ENCODE data around the gene SF1. TPM values are rescaled to one million over a fixed set of nuclear protein-coding genes. Genes with fewer than 3 reads are reported as not detected.

Gene SF1
- total and polyA plus RNA-seq, 10 donors: 54.2 to 585 (median 443) TPM

DNA sequence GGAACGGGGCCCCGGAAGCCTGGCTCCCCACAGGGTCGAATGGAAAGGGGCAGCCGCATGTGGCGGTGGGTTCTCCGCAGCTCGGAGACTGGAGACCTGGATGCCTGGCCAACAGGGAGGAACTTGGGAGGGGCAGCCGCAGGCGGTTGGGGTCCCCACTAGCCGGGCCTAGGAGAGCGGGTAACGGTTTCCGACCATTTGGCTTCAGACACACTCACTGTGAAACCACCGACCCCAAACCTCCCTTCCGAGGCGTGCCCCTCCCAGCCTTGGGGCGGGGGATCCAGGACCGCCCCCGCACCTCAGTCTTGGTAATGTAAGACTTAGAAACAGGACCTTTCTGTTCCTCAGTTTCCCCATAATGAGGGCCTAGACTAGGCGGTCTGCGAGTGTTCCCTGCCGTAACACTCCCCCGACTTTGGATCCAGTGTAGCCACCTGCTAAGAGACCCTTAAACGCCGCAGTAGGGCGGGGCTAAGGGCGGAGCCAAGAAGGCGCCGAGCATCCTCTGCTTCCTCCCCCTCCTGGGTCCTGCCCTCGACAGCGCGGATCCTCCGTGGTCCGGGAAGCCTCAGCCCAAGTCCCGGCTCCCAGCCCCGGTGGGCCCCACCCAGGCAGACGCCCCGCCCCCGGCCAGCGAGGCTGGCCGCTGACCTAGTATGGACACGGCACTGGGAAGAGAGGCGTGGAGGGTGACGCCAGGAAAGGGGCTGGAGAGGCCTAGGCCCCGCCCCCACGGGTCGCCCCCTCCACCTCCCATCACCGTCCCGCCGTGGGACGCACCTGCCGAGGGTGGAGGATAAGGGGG is 32.6 kb downstream of the SF1 start:
- peaks cover 0 to 19% (median 5%) of the 10 kb centered on the region in 6 donors for H3K36me3 ChIP-seq
- peaks cover 27 to 96% (median 57%) of the 10 kb centered on the region in 6 donors for H3K4me1 ChIP-seq
- peak overlapping the region; percentile 30 to 96 (median 74) for H3K4me3 ChIP-seq
- peak; percentile 96 for DNase-seq
- peak in 1 of 3 donors; percentile 53 for TF ChIP-seq POLR2A (IDR thresholded peaks at IDR 0.05)
- TF ChIP-seq POLR2AphosphoS5 (IDR thresholded peaks at IDR 0.05): peak; percentile 78 to 88 (median 79)
- TF ChIP-seq, protein P1, sequence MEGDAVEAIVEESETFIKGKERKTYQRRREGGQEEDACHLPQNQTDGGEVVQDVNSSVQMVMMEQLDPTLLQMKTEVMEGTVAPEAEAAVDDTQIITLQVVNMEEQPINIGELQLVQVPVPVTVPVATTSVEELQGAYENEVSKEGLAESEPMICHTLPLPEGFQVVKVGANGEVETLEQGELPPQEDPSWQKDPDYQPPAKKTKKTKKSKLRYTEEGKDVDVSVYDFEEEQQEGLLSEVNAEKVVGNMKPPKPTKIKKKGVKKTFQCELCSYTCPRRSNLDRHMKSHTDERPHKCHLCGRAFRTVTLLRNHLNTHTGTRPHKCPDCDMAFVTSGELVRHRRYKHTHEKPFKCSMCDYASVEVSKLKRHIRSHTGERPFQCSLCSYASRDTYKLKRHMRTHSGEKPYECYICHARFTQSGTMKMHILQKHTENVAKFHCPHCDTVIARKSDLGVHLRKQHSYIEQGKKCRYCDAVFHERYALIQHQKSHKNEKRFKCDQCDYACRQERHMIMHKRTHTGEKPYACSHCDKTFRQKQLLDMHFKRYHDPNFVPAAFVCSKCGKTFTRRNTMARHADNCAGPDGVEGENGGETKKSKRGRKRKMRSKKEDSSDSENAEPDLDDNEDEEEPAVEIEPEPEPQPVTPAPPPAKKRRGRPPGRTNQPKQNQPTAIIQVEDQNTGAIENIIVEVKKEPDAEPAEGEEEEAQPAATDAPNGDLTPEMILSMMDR (IDR thresholded peaks at IDR 0.05 in 8 of 11, conservative IDR thresholded peaks at IDR 0.05 in 3 of 11): peak in 1 of 11 experiments; percentile 9
- WGBS, 5 donors: 1 to 3% (median 1%) methylated on average over 34 to 52 of the region's 52 CpGs
- intact Hi-C loops (cut with DNase I; ENCODE audit: low total_unique reads): no loop called here
- H3K9me3 ChIP-seq: no peaks in the 10 kb centered on the region
- H3K27ac ChIP-seq: peak overlapping the region; percentile 87 to 100 (median 96)
- H3K27me3 ChIP-seq (replicated peaks in 1 of 7): peaks cover 0 to 7% (median 0%) of the 10 kb centered on the region in 7 donors

DNA sequence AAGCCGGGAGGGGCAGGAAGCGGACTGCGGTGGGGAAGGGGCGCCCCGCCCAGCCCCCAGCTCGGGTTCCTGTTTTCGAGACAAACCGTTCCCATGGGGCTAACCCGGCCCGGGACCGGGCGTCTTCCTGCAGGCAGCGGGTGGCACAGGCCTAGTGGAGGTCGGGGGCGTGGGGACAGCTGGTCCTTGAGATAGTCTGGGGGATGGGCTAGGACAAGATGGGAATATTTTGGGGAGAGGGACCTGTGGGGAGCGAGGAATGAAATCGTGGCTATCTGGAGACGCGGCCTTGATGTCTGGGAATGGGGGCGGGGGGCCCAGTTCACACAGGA is 33.2 kb downstream of the SF1 start:
- peak overlapping the region; percentile 30 to 96 (median 74) for H3K4me3 ChIP-seq
- intact Hi-C loops (cut with DNase I; ENCODE audit: low total_unique reads): no loop called here
- WGBS, 5 donors: 0 to 2% (median 1%) methylated on average over 12 to 20 of the region's 20 CpGs

DNA sequence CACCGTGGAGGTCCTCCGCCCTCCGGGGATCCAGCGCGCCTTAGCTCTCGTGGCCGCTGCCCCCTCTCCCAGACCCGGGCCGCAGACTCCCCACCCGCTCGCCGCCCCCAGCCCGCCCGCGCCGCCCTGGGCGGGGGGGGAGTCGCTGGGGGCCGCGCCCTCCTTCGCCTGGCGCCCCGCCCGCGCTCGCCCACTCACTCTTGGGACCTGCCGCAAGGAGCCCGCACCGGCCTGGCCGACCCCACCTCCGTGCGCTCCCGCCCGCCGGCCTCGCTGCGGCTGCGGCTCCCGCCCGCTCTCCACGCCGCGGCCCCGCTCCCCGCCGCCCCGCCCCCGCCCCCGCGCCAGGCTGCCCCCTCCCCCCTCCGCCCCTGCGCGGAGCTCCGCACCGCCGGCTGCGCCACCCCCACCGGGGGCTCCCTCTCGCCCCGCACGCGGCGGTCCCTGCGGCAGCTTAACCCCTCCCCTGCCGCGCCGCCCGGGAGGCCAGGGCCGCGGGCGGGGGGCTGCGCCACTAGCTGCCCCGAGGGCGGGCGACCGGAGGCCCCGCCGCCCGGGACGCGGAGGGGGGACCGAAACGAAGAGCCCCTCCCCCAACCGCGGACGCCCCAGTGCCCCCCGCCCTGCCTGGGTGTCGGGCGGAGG is 33.7 kb downstream of the SF1 start:
- H3K27me3 ChIP-seq (replicated peaks in 1 of 7): peaks cover 0 to 7% (median 0%) of the 10 kb centered on the region in 7 donors
- peak overlapping the region; percentile 63 to 96 (median 76) for H3K4me3 ChIP-seq
- H3K36me3 ChIP-seq: peaks cover 0 to 23% (median 15%) of the 10 kb centered on the region in 6 donors
- intact Hi-C loops (cut with DNase I; ENCODE audit: low total_unique reads): no loop called here
- H3K4me1 ChIP-seq: peaks cover 27 to 96% (median 58%) of the 10 kb centered on the region in 6 donors
- DNase-seq: peak; percentile 92
- H3K27ac ChIP-seq: peak overlapping the region; percentile 87 to 100 (median 96)
- 0 to 1% (median 0%) methylated on average over 6 to 86 of the region's 89 CpGs for WGBS, 5 donors
- no peak for TF ChIP-seq POLR2A (IDR thresholded peaks at IDR 0.05)
- TF ChIP-seq, protein P1 (IDR thresholded peaks at IDR 0.05 in 8 of 11, conservative IDR thresholded peaks at IDR 0.05 in 3 of 11): no peak
- TF ChIP-seq POLR2AphosphoS5 (IDR thresholded peaks at IDR 0.05): no peak
- H3K9me3 ChIP-seq: no peaks in the 10 kb centered on the region

More for the DNA sequence above, 33.2 kb downstream of the SF1 start:
- Histone ChIP-seq H3K36me3 (peaks cover 0 to 19% (median 10%) of the 10 kb centered on the region in 6 donors), H3K27me3 (replicated peaks in 1 of 7) (peaks cover 0 to 7% (median 0%) of the 10 kb centered on the region in 7 donors), H3K4me1 (peaks cover 27 to 96% (median 58%) of the 10 kb centered on the region in 6 donors), H3K9me3 (no peaks in the 10 kb centered on the region), H3K27ac (peak overlapping the region; percentile 87 to 100 (median 96))
- TF ChIP-seq, protein P1 (IDR thresholded peaks at IDR 0.05 in 8 of 11, conservative IDR thresholded peaks at IDR 0.05 in 3 of 11): peak in 4 of 11 experiments; percentile 7 to 31 (median 12)
- peak in 2 of 3 donors; percentile 24 to 43 for TF ChIP-seq POLR2A (IDR thresholded peaks at IDR 0.05)
- TF ChIP-seq POLR2AphosphoS5 (IDR thresholded peaks at IDR 0.05): peak; percentile 83 to 94 (median 83)
- DNase-seq: peak; percentile 100
